COLO668 (cell line): ENCODE results near the gene CTRB2.
"Not testable (repeated sequence)": the region's sequence is repeated elsewhere in the genome, so short reads cannot be mapped to it uniquely, and the experiment has no call there.

Source experiments
- DNase-seq: peaks from one replicate; lab custom pipeline; 2025; ENCODE audit not compliant: unreplicated experiment; lab: John Stamatoyannopoulos, UW

The CTRB2 gene

DNA sequence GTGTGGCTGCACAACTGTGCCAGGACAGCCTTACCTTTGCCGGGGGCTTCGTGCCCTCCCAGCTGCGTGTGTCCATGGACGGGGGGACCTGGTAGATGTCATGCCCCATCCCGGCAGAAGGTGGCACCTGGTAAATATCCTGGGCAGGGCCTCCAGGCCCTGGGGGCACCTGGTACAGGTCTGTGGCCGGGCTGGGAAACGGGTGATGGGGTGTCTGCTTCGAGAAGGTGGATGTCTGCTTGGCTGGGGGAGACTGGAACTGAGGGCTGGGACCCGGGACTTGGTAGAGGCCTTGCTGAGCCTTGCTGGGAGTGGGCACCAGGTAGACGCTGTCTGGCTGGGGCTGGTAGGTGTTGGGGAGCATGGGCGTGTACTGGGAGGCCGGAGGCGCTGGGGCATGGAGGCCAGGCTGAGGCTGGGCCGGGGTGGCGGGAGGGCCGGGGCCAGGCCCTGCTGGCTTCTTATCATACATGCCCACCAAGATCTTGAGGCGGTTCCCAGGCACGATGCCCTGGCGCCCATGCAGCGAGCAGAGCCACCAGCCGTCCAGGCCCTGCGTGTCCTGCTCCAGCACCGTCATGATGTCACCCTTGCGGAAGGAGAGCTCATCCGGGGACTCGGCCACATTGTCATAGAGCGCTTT is 35.6 kb upstream of the CTRB2 start:
- not testable (repeated sequence) for DNase-seq

- DNase-seq = no peak
Observed at GRCh38 chr16:75241955-75242354, 35.0 kb upstream of the CTRB2 start.

DNA sequence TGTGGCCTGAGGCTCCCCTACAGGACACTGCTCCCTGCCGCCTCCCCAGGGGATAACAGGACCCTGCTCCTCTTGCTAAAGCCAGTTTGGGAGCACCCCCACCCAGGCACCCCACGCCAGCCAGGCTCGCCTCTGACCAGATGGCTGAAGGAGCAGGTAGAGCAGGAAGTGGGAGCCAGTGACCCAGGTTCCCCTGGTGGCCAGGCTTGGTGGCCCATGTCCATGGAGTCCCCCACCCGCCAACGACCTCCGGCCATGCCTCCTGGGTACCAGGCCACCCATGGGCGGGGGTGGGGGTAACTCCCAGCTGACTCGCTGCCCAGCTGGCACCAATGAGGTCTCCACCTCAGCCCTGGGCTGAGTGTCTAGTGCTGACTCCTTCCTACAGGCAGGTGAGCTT is 34.5 kb upstream of the CTRB2 start:
- DNase-seq = no peak

- not testable (repeated sequence) for DNase-seq
Observed at GRCh38 chr16:75240633-75241032, 33.7 kb upstream of the CTRB2 start.

- DNase-seq = no peak
Observed at GRCh38 chr16:75239542-75240122, 32.7 kb upstream of the CTRB2 start.

DNA sequence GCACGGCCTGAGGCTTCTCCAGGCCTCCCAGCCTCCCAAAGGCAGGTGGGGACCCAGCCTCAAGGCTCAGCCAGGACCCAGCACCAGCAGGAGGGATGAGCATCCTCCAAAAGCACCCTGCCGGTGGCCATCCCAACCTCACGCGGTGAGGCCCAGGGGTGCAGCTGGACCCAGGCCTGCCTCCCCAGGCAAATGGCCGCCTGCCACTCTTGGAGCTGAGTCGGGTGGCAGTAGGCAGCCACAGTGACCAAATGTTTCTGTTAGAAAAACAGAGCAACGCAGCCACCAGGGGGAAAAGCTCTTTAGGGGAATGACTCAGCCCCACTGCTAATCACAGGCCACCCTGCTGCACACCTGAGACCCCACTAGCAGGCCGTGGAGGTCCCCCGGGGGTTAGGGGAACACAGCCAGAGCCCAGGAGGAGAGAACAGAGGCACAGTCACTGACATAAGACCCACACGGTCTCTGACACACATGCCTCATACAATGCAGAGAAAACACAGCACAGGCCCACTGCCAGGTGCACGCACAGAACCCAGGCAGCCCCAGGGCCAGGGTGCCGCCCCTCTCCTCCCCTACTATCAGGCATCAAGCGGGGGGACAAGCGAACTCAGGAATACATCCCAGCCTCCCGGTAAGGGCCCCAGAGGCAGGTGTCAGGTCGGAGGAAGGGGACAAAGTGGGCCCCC is 32.0 kb upstream of the CTRB2 start:
- no peak for DNase-seq

DNA sequence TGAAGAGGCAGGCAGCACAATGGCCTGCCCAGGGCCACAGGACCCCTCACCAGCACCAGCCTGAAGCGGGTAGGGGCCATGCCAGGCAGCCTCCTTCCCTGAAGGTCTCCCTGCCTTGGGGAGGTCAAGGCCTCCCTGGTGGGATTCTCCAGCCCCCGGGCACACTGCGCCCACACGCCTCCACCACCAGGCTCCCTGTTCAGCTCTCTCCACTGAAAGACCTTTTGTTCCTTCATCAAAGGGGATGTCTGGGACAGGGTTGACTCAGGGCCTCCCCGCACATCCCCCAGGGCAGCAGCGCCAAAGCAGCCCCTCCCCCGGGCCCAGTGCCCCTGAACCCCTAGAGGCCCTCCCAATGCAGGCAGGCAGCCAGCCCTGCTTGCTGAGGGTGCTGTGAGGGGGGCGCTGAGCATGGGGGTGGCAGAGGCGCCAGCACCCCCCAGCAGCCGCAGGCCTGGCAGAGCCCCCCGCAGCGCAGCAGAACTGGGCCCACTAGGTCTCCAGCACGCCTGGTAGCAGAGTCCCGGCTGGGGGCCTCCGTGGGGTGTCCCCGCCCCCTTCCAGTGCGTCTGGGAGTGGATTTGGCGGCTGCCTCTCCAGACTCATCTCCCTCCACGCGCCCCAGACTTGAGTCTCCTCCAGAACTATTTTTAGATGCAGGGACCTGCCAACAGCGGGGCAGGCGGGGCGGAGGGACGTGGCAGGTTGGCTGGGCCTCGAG is 31.3 kb upstream of the CTRB2 start:
- DNase-seq = no peak

DNA sequence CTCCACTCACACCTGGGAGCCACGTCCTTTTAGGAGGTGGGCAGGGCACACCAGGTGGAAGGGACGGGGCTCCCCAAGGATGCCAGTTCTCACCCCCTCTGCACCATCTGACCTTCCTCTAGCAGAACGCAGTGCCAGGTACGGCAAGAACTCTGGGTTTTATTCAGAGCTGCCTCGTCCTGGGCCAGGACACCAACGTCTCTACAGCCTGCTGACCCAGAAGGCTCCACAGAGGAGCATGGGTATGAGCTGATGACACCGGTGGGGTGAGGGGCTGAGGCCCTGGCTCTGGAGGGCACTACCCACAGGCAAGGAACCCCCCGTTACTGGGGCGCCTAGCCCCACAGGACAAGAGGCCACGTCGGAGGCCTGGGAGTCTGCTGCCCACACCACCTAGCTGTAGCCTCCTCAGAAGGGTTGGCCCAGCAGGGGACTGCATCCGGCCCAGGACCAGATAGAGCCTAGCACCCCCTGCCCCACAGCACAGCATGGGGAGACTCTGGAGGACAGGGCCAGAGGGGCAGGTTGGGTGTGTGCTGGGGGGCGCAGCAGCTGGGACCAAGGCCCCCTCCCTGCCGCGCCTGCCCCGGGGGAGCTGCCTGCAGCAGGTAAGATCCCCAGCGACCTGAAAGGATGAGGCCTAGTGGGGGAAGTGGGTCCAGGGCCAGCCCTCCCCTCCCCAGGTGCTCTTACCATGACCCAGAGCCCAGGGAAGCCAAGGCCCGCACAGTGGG is 30.6 kb upstream of the CTRB2 start:
- no peak for DNase-seq

DNA sequence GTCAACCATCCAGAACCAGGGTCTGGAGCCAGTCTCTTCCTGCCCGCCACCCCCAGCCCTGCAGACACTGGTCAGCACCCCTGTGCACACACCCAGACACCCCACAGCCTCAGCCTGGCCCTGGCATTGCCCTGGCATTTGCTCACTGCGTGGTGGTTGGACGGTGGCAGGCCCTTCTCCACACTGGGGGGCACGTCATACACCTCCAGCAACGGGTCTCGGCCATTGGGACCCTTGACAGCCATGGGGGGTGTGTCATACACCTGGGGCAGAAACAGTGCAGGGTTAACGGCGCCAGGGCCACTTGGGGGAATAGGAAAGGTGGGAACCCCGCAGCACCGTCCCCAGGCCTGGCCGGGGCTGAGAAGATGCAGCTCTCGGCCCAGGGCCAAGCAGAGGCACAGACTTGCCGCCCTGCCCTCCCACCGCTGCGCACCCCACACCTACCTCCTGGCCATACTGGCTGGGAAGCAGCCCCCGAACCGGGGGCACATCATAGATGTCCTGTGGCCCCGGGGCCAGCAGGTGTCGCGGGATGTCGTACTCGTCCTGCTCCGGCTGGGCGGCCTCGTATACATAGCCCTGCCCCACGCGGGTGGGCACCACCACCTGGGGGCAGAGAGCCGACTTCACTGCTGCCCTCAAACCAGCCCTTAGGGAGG is 29.9 kb upstream of the CTRB2 start:
- no peak for DNase-seq

- no peak for DNase-seq
Observed at GRCh38 chr16:75236232-75236631, 29.3 kb upstream of the CTRB2 start.

DNA sequence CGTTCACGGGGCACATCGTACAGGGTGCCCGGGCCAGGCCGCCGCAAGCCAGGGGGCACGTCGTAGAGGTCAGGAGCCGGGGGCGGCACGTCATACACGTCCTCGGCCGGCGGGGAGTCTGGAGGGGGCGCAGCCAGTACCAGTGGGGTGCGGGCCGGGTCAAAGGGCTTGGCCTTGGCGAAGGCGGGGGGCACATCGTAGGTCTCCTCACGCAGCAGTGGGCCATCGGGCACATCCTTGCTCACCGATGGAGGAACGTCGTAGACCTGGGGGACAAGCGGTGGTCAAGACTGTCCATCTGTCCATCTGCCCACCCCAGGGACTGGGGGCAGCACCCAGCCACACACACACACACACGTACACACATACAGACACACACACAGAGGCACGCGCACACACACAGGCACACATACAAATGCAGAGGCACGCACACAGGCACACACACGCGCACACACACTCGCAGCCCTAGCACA is 28.8 kb upstream of the CTRB2 start:
- no peak for DNase-seq

- DNase-seq = no peak
Observed at GRCh38 chr16:75234856-75235696, 28.1 kb upstream of the CTRB2 start.

GRCh38 chr16:75233611-75233938 is 26.6 kb upstream of the CTRB2 start:
- DNase-seq = no peak

DNA sequence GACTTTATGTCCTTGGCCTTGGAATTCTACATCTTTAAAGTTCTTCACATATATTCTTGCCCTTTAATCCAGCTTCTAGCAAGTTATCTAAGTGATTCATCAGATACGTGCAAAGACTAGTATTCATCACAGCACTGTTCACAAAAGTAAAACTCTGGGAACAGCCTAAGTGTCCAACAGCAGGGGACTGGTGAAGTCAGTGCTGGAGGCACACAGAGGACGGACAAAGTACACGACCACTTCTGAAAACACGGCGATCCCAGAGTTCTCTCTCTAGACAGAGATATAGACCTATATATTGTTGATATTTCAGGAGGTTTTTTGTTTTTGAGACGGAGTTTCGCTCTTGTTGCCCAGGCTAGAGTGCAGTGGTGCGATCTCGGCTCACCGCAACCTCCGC is 24.6 kb upstream of the CTRB2 start:
- DNase-seq = no peak

DNA sequence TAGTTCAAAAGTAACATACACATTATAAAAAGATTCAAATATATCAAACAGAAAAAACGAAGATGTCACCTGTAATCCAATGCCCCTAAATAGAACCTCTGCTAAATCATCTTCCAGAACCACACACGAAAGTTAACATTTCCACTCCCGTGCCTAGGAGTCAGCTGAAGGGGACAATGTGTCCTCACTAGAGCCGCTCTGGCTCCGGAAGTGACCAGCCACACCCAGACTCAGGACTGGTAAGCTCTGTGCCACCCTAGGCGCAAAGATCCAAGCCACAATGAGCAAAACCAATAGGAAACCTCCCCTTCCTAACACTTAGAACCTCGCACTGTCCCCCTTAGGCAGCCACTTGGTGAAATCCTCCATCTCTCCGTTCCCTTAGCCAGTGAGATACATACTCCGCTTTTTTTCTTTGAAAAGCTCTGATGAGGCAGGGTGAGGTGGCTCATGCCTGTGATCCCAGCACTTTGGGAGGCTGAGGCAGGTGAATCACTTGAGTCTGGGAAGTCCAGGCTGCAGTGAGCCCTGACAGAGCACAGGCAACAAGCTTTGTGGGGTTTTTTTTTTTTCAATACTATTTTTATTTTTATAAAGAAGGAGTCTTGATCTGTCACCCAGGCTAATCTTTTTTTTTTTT is 23.6 kb upstream of the CTRB2 start:
- no peak for DNase-seq

DNA sequence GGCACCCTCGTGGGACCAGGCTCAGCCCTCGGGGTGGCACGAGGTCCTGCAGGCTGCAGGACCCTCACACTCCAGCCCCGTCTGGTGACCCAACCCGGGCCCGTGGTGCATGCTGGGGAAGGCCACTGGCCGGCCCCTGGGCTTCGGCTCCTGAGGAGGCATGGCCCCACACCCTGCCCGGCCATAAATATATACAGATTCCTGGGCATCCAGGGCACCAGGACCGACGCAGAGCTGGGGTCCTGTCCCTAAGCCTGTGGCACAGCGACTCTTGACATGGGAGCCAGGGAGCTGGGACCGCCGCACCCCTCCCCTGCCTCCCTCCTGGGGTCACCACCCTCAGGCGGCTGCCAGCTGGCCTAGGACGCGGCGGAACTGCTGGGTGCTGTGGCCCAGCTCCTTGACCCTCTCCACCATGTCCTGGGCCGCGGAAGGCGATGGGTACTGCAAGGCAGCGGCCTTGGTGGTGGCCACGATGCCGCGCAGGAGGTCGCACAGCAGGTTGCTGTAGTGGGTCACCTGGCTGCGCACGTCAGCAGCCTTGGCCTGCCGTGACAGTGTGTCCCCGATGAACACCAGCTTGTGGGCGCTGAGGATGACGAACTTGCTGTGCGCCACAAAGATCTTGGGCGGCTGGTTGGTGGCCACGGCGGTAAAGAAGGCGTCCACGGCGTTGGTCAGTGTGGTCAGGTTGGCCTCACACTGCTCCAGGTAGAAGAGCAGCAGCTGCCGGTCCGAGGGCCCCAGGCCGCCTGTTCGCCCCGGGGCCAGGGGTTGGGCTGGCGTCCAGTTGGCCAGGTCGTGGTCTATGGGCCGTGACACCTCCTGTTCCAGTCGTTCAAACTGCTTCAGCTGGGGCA is 22.4 kb upstream of the CTRB2 start:
- no peak for DNase-seq

GRCh38 chr16:75228143-75228976 is 21.4 kb upstream of the CTRB2 start:
- no peak for DNase-seq
